SH-SY5Y (cell line): ENCODE measurements around the gene CBFA2T3.

Source experiments
- GATA2 ChIP-seq: IDR thresholded peaks from 2 replicates; pipeline ENCODE4 v1.6.1; 2011; ENCODE audit warnings: mild to moderate bottlenecking, low read depth, low read length
- GATA3 ChIP-seq: IDR thresholded peaks from 2 replicates; pipeline ENCODE4 v1.6.1; 2011; ENCODE audit warnings: low read depth, mild to moderate bottlenecking, low read length, moderate library complexity

DNA sequence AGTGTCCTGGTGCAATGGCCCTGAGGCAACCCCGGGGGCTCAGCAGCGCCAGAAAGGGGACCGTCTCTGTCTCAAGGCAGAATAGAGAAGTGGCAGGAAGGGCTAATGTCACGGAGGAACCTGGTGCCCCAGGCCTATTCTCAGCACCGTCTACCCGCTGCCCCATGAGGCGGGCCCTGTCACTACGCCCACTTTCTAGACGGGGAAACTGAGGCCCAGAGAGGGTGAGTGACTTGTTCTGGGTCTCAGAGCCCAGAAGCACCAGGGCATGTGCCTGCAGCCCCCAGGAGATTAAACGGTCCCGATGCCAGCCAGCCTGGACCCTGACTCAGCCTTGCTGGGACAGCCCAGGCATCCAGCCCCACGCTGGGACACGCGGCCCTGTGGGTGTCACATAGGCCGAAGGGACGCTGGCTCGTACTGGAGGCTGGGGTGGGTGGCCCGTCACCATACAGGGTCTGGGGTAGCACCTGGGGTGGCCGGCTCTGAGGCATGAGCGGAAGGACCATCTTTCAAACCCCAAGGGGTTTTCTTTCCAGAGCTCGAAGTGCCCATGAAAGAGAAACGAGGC lies 70.4 kb downstream of the CBFA2T3 start:
- TF ChIP-seq GATA2 (no peak), GATA3 (no peak)
